ENCODE data around the gene RNF157. TPM values are rescaled to one million over a fixed set of nuclear protein-coding genes. Genes with fewer than 3 reads are reported as not detected.
A peak's percentile ranks its signal among the peaks of the same experiment; 100 is the strongest.

The RNF157 gene
- total and polyA plus RNA-seq, 2 of the 13 experiments (the other 11 are each of a cell fraction or from before 2014, with no cell fraction given) = 0.44 to 1.5 TPM

DNA sequence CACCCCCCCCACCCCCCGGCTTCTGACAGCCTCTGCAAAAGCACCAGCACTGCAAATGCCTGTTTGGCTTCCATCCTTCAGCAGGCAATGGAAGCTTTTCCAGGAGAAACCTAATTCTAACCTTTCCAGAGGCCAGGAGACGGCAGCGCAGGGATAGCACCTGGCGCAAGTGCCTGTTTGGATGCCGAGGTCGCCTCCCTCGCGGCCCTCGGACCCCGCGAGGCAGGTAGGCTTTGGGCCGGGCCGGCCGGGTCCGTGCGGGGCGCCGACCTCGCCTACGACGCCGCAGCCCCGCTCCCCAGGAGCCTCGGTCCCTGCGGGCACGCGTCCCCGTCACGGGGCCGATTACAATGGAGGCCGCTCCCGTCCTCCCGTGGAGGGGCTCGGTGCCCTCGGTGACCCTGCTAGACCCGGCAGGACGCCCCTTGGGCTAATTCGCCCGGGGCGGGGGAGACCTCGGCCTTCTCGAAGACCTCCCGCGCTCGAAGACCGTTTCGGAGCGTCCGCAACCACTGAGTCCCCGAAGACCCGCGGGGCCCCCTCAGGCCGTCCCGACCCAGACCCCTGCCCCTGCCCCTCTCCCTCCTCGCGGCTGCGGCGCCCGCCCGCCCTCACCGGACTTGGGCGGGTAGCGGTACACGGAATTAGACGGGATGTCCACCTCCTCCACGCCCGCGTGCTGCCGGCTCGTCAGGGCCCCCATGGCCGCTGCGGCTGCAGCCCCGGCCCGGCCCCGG, 587 bp downstream of the RNF157 start (continued):
- TF ChIP-seq ZNF274 (CRISPR knock-in tag; IDR thresholded peaks at IDR 0.05) (peak; percentile 28; the same call in 1 of the 2 replicates), ZSCAN9 (CRISPR knock-in tag; IDR thresholded peaks at IDR 0.05; ENCODE audit: borderline replicate concordance) (no peak), CREB1 (IDR thresholded peaks at IDR 0.05) (no peak), CREB1 (CRISPR knock-in tag; IDR thresholded peaks at IDR 0.05) (no peak), TEAD3 (CRISPR knock-in tag; optimal IDR thresholded peaks at IDR 0.05; ENCODE audit: borderline replicate concordance) (no peak), THRA (CRISPR knock-in tag; IDR thresholded peaks at IDR 0.05; ENCODE audit: borderline replicate concordance) (no peak), HNRNPK (IDR thresholded peaks at IDR 0.05; ENCODE audit: low read depth, low read length, poor library complexity, severe bottlenecking) (peak; percentile 30), ATF1 (CRISPR knock-in tag; IDR thresholded peaks at IDR 0.05) (no peak), ZNF777 (CRISPR knock-in tag; IDR thresholded peaks at IDR 0.05) (peak; percentile 82), GLI4 (CRISPR knock-in tag; IDR thresholded peaks at IDR 0.05; ENCODE audit: borderline replicate concordance) (no peak), KDM5A (IDR thresholded peaks at IDR 0.05; ENCODE audit: borderline replicate concordance, low read length) (no peak), ZBTB38 (CRISPR knock-in tag; IDR thresholded peaks at IDR 0.05) (peak; percentile 48; the same call in 1 of the 2 replicates), NCOA5 (CRISPR knock-in tag; IDR thresholded peaks at IDR 0.05) (no peak), MYPOP (CRISPR knock-in tag; IDR thresholded peaks at IDR 0.05) (no peak), RBM39 (IDR thresholded peaks at IDR 0.05; ENCODE audit: low read depth, low read length, poor library complexity, severe bottlenecking) (no peak), ZFP37 (CRISPR knock-in tag; IDR thresholded peaks at IDR 0.05; ENCODE audit: borderline replicate concordance) (no peak), HMG20B (CRISPR knock-in tag; conservative IDR thresholded peaks at IDR 0.05) (no peak), PAF1 (CRISPR knock-in tag; IDR thresholded peaks at IDR 0.05) (no peak), ZNF713 (CRISPR knock-in tag; IDR thresholded peaks at IDR 0.05) (no peak)
- TF ChIP-seq, protein P1, sequence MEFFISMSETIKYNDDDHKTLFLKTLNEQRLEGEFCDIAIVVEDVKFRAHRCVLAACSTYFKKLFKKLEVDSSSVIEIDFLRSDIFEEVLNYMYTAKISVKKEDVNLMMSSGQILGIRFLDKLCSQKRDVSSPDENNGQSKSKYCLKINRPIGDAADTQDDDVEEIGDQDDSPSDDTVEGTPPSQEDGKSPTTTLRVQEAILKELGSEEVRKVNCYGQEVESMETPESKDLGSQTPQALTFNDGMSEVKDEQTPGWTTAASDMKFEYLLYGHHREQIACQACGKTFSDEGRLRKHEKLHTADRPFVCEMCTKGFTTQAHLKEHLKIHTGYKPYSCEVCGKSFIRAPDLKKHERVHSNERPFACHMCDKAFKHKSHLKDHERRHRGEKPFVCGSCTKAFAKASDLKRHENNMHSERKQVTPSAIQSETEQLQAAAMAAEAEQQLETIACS (CRISPR knock-in tag; IDR thresholded peaks at IDR 0.05) = no peak
- TF ChIP-seq, protein P2, sequence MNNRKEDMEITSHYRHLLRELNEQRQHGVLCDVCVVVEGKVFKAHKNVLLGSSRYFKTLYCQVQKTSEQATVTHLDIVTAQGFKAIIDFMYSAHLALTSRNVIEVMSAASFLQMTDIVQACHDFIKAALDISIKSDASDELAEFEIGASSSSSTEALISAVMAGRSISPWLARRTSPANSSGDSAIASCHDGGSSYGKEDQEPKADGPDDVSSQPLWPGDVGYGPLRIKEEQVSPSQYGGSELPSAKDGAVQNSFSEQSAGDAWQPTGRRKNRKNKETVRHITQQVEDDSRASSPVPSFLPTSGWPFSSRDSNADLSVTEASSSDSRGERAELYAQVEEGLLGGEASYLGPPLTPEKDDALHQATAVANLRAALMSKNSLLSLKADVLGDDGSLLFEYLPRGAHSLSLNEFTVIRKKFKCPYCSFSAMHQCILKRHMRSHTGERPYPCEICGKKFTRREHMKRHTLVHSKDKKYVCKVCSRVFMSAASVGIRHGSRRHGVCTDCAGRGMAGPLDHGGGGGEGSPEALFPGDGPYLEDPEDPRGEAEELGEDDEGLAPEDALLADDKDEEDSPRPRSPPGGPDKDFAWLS (CRISPR knock-in tag; IDR thresholded peaks at IDR 0.05; ENCODE audit: borderline replicate concordance) = no peak
- TF ChIP-seq, protein P3, sequence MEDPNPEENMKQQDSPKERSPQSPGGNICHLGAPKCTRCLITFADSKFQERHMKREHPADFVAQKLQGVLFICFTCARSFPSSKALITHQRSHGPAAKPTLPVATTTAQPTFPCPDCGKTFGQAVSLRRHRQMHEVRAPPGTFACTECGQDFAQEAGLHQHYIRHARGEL (CRISPR knock-in tag; IDR thresholded peaks at IDR 0.05) = 0 out of 2 replicates have a peak, but pooled peaks have one; percentile 41
